Amygdala (tissue), 56 donors: ENCODE measurements around the gene SGMS1.
A peak's percentile ranks its signal among the peaks of the same experiment; 100 is the strongest.
"Not testable (repeated sequence)": the region's sequence is repeated elsewhere in the genome, so short reads cannot be mapped to it uniquely, and the experiment has no call there.

Experiments
- DNase-seq, 56 donors: peaks; one replicate each; lab custom pipeline; 2025; lab: John Stamatoyannopoulos, UW

Gene SGMS1

GRCh38 chr10:50585921-50586739, 37.6 kb downstream of the SGMS1 start:
- no peak for DNase-seq

GRCh38 chr10:50582766-50583762, 40.7 kb downstream of the SGMS1 start:
- no peak for DNase-seq

DNA sequence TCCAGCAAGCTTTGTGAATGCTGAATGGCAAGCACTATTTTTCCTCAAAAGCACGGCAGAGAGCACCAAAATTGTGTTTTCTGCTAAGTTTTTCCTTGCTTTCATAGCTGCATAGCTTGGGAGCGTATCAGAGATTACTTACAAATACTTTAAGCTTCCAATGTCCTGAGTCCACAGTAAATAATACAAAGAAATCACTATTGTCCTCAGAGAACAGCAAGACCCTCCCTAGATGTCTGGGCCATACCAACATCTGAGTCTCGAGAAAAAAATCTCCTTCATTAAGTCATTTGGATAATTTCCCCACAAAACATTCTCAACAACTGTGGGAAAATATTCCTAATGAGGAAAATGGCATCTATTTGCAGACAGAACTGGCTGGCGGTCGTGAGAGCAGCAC, 41.7 kb downstream of the SGMS1 start:
- no peak for DNase-seq

DNA sequence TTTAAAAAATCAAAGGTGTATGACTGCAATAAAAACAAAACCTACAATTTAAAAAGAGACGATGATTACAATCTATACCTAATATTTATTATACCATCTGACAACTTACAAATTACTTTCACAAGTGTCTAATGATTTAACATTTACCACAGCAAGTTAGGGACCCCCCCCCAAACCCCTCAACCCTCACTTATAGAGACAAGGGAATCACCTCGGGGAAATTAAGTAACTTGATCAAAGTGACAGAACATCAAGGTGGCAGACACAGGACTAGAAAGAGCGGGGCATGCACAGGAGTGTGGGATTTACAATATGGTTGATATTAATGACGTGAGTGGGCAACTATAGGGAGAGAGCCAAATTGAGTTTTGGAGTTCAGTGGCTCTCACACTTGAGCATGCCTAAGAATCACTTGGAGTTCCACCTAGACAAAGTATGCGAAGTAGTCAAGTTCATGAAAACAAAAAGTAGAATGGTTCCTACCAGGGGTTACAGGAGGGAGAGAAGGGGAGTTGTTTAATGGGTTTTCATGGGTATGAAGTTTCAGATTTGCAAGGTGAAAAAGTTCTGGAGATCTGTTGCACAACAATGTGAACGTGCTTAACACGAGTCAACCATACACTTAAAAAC, 43.4 kb downstream of the SGMS1 start:
- DNase-seq = no peak

- DNase-seq = no peak
Measured at GRCh38 chr10:50579491-50580261, 44.1 kb downstream of the SGMS1 start.

DNA sequence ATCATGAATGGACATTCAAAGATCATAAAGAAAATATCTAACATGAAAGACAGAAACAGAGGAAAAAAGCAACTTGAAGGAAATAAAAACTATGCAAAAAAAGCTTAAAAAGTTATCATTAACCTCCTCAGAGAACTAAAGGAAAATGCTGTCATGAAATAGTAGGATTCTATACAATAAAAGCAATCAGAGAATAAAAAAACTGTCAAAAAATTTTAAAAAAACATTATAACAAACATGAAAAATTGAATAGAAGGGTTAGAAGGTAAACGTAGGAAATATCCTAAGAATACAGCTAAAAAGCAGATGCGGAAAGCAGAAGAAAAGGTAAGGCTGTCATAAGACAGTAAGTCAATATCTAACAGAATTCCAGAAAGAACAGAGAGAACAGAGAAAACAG, 44.8 kb downstream of the SGMS1 start:
- DNase-seq = no peak

GRCh38 chr10:50577681-50578350, 45.9 kb downstream of the SGMS1 start:
- DNase-seq = peak in 17 of 56 donors; percentile 5 to 66 (median 30)

- DNase-seq = no peak
Measured at GRCh38 chr10:50577010-50577409, 46.7 kb downstream of the SGMS1 start.

DNA sequence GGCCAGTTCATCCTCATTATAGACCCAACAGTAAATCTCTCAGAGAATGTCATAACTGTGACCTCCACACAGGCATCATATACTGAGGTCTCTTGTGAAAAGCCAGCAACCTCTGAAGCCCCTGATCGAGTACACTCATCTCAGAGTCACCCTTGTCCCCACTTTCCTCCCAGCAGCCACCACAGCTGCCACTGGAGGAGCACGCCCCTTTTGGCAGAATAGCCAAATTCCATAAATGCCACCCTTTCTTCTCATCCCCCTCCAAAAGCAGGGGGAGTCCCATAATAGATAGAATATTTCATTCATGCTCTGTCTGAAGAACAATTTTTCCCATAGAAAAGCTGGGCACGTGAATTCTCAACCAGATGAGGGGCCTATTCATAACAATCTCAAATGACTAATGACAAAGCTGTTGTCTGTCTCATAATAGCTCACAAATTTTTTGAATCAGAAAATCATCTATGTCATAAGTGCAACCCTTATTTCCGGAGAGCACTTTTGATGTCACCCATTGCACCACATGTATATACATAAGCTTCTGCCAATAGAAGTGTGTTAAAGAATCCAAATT, 47.4 kb downstream of the SGMS1 start:
- DNase-seq = peak in 43 of 56 donors; percentile 18 to 89 (median 64)

DNA sequence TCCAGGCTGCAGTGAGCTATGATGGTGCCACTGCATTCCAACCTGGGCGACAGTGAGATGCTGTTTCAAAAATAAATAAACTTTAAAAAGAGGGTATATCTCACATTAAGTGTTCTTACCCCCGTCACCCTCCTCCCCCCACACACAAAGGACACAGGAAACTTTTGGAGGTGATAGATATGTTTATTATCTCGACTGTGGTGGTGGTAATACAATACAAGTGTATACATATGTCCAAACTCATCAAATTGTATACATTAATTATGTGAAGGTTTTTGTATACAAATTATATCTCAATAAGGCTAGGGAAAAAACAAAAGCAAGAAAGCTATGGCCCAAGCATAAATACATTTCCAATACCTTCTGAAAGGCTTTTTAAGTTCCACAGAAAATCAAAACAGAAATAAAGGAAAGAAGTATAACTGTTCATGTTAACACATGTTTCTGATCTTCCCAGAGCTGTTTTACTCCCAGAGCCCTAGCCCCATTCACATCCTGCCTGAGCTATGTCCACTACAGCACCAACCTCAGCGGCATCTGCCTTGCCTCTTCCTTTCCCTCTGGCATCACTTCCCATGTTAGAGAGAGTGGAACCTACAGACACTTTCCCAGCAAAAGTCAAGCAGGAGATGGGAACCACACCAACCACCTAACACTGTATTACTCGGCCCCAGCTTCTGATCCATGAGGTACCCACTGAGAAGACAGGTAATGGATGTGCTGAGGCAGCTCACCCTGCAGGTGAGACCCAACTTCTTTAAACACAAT, 48.1 kb downstream of the SGMS1 start:
- DNase-seq = peak in 1 of 56 donors; percentile 25

GRCh38 chr10:50574931-50575330, 48.8 kb downstream of the SGMS1 start:
- DNase-seq = no peak

DNA sequence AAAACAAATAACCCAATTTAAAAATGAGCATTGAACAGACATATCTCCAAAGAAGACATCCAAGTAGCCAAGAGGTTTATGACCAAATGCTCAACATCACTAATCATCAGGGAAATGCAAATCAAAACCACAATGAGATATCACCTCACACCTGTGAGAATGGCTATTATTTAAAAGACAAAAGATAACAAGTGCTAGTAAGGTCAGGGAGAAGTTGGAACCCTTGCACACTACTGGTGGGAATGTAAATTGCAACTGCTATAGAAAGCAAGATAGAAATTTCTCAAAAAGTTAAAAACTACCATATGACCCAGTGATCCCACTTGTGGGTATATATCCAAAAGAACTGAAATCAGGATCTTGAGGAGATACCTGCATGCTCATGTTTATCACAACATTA, 49.5 kb downstream of the SGMS1 start:
- DNase-seq = no peak

DNA sequence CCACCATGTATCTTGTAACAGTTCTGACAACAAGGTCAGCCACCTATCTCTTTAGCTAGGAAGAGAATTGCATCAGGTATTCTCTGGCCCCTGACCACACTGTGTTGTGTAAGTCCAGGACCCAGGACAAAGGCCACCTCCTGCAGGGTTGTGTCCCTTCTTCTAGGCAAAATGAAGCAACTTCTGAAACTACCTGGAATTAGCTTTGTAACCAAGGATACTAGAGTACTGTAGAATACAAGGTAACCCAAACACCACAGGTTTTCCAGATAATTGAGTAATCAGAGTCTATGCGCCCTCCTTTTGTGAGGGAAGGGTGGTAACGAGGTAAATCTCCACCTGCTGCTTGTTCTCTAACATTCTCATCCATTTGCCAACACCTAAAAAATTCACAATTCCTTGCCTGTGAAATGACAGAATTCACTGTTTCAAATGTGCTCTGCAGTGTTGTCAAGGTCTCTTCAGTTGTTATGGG, 51.7 kb downstream of the SGMS1 start:
- no peak for DNase-seq

DNA sequence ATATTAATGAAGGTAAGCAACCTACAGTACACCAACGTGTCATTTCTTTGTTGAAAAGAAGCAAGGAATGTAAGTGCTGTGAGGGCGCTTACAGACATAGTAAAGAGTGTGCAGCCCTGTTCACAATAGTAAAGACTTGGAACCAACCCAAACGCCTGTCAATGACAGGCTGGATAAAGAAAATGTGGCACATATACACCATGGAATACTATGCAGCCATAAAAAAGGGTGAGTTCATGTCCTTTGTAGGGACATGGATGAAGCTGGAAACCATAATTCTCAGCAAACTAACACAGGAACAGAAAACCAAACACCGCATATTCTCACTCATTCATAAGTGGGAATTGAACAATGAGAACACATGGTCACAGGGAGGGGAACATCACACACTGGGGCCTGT, 55.0 kb downstream of the SGMS1 start:
- not testable (repeated sequence) for DNase-seq

GRCh38 chr10:50567384-50567783, 56.4 kb downstream of the SGMS1 start:
- peak in 11 of 56 donors; percentile 11 to 46 (median 38) for DNase-seq

DNA sequence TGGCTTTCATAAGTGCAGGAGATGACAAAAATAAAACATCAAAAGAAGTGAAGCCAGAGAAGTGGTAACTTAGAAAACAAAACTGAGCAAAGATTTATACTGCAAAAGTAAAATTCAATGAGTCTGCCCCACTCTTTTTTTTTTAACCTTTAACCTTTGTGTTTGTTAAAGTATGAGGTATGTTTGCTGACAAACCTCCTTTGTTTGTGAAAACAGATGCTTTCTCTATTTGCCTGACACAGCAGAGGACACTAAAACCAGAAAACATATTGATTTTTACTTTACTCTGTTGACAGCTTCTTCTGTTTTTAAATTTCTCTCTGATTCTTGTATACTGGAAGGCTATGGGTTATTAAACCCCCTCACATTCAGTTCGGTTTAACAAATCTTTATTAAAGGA, 57.6 kb downstream of the SGMS1 start:
- DNase-seq = no peak

GRCh38 chr10:50565301-50566083, 58.3 kb downstream of the SGMS1 start:
- DNase-seq = no peak
